K562 treated with DMSO at 1 percent for 12 hours (cell line): ENCODE results near the gene C2orf49. TPM values are rescaled to one million over a fixed set of nuclear protein-coding genes. Genes with fewer than 3 reads are reported as not detected.

Experiments
- total RNA-seq: library from RNA; unstranded; fragments of 300-600 nt; gene quantifications from 2 replicates; pipeline ENCODE4 v1.2.3, GENCODE V29; 2022; ENCODE audit not compliant: insufficient read depth

C2orf49 gene
- 6.4 and 12.1 TPM in 2 replicates for total RNA-seq

GRCh38 chr2:105337122-105338019, at the start of gene C2orf49:
Gene C2orf49 (plus strand): TSS chr2:105337540. CDS start chr2:105337588, 48 bp downstream.

GRCh38 chr2:105329561-105330495, 7.5 kb upstream of the C2orf49 start, which contains the start of gene TGFBRAP1:
Gene TGFBRAP1 (minus strand): TSS chr2:105329735. CDS start chr2:105308301, 21,434 bp downstream.

GRCh38 chr2:105398336-105399206, 61.2 kb downstream of the C2orf49 start, which contains the start of gene FHL2:
Gene FHL2 (minus strand): TSS chr2:105399051. CDS start chr2:105386516, 12,535 bp downstream.

Other genes starting within 250 kb of the C2orf49 start
- not detected in 2 replicates for gene GPR45, start 95.8 kb upstream of the C2orf49 start, total RNA-seq
- 4.7 and 18.9 TPM in 2 replicates for gene TGFBRAP1, start 7.8 kb upstream of the C2orf49 start, total RNA-seq
- 35.1 and 36.9 TPM in 2 replicates for gene FHL2, start 61.5 kb downstream of the C2orf49 start, total RNA-seq